Adrenal gland (tissue), 12 donors: ENCODE measurements around the gene GSK3B. TPM values are rescaled to one million over a fixed set of nuclear protein-coding genes. Genes with fewer than 3 reads are reported as not detected.

Experiments used
- DNase-seq, 7 donors: peaks; one replicate each; pipeline ENCODE4 v3.0.0-alpha.2; 2019 to 2020
- H3K27ac ChIP-seq, 5 donors: fragments of 200-600 bp; sonication (generic) in 4 of 5; 1 replicate in 3 of 5; 2 replicates in 2 of 5; pipeline versions ENCODE4 v1.5.1 to v1.8.0; 2016 to 2020; ENCODE audit warnings: mild to moderate bottlenecking in 1 of 5
- H3K27me3 ChIP-seq: fragments of 200-600 bp; 2 replicates; pipeline ENCODE4 v1.8.0; 2021
- H3K36me3 ChIP-seq, 2 donors: fragments of 200-600 bp; replicated peaks in 1 of 2; 1 replicate in 1 of 2; 2 replicates in 1 of 2; pipeline versions ENCODE4 v1.5.1 to v1.8.0; 2018 to 2022
- H3K4me1 ChIP-seq, 2 donors: fragments of 200-600 bp; replicated peaks in 1 of 2; 1 replicate in 1 of 2; 2 replicates in 1 of 2; pipeline versions ENCODE4 v1.5.1 to v1.8.0; 2018 to 2021
- H3K4me3 ChIP-seq, 4 donors: fragments of 200-600 bp; sonication (generic) in 3 of 4; one replicate each; pipeline ENCODE4 v1.5.1; 2016 to 2018
- H3K9me3 ChIP-seq, 3 donors: fragments of 200-600 bp; sonication (generic) in 1 of 3; replicated peaks in 1 of 3; 1 replicate in 2 of 3; 2 replicates in 1 of 3; pipeline versions ENCODE4 v1.5.1 to v1.8.0; 2016 to 2021
- CTCF ChIP-seq, 6 experiments: fragments of 450-650 bp in 4 of 6; fragments of 200-600 bp in 2 of 6; sonication (generic) in 1 of 6; IDR thresholded peaks; 1 replicate in 5 of 6; 2 replicates in 1 of 6; pipeline versions ENCODE4 v1.5.1 to v1.8.0; 2016 to 2021; ENCODE audit warnings: antibody characterized with exemption in 6 of 6, mild to moderate bottlenecking in 2 of 6, moderate library complexity in 1 of 6
- POLR2A ChIP-seq, 2 donors: fragments of 450-650 bp; IDR thresholded peaks; one replicate each; pipeline ENCODE4 v1.6.1; 2017; ENCODE audit warnings: antibody characterized with exemption in 2 of 2, mild to moderate bottlenecking in 2 of 2, moderate library complexity in 1 of 2
- WGBS, 4 donors: extraction: QIAGEN DNeasy Blood & Tissue Kit in 2 of 4; methylation state at CpG; one replicate each; pipeline versions ENCODE4 v1.1.5 to v1.1.7; 2013 to 2017; 5-methylcytosine and 5-hydroxymethylcytosine counted together
- intact Hi-C, 2 donors: fragments of 100-400 bp; cut with DNase I; formaldehyde crosslinking; loops; one replicate each; pipeline versions ENCODE4 v1.14.1 to v1.15.0; 2022 to 2023
- polyA plus RNA-seq, 3 donors: library from polyadenylated mRNA; stranded (reverse); fragments of 200-250 nt in 2 of 3; fragments of 350-450 nt in 1 of 3; fragmentation: Illumina TruSeq in 1 of 3; extraction: RNeasy Lipid Tissue Mini Kit (QIAGEN cat#74804) in 1 of 3; gene quantifications; one replicate each; pipeline ENCODE4 v1.2.3, GENCODE V29; 2013 to 2014
- total RNA-seq, 9 donors: library from RNA; depleted of rRNA in 4 of 9; stranded (reverse); fragments of >200 nt in 4 of 9; fragments of 120-200 nt in 1 of 9; fragmentation: NEBNext Ultra II Directional in 1 of 9; extraction: Animal tissue kit (Norgen Biotek cat#: 25700) in 1 of 9; gene quantifications; one replicate each; pipeline versions ENCODE4 v1.1.0 to v1.2.4, GENCODE V29; 2013 to 2023
- donor health status: healthy with polysubstance abuse.
- donor health status: Bipolar disorder and iron deficiency.
- donor health status: DM: yes; HTN: yes; CAD: no.
- donor health status: DM: no; HTN: no; CAD: no.
- donor health status: DM: no; HTN: no; CAD: no.
- donor health status: DM: yes; HTN: yes; CAD: no.

The GSK3B gene
- total and polyA plus RNA-seq, 12 donors = 10.0 to 63.7 (median 44.8) TPM

GRCh38 chr3:119817583-119818363 is 276.5 kb downstream of the GSK3B start:
- intact Hi-C loops = no loop called here
- 67 to 78% (median 73%) methylated on average over 13 of the region's 13 CpGs for WGBS, 4 donors
- Histone ChIP-seq H3K4me3 (no peak overlapping the region), H3K36me3 (no peaks in the 10 kb centered on the region), H3K27me3 (no peaks in the 10 kb centered on the region), H3K9me3 (no peaks in the 10 kb centered on the region), H3K27ac (no peak overlapping the region), H3K4me1 (no peaks in the 10 kb centered on the region)
- no peak for TF ChIP-seq CTCF (IDR thresholded peaks at IDR 0.05)
- no peak for TF ChIP-seq POLR2A (IDR thresholded peaks at IDR 0.05)
- no peak for DNase-seq

- 83 to 91% (median 86%) methylated on average over 4 to 12 of the region's 12 CpGs for WGBS, 4 donors
Measured at GRCh38 chr3:119817071-119817470, 277.2 kb downstream of the GSK3B start.

GRCh38 chr3:119815716-119816115 is 278.5 kb downstream of the GSK3B start:
- H3K27me3 ChIP-seq = no peaks in the 10 kb centered on the region
- H3K9me3 ChIP-seq = no peaks in the 10 kb centered on the region
- WGBS, 4 donors = 82 to 90% (median 86%) methylated on average over 8 of the region's 8 CpGs
- H3K4me1 ChIP-seq = no peaks in the 10 kb centered on the region
- no peak overlapping the region for H3K4me3 ChIP-seq
- intact Hi-C loops = no loop called here
- H3K27ac ChIP-seq = no peak overlapping the region
- TF ChIP-seq CTCF (IDR thresholded peaks at IDR 0.05) = no peak
- no peak for DNase-seq
- no peaks in the 10 kb centered on the region for H3K36me3 ChIP-seq

More at GRCh38 chr3:119817071-119817470, 277.2 kb downstream of the GSK3B start:
- TF ChIP-seq CTCF (IDR thresholded peaks at IDR 0.05) (no peak), POLR2A (IDR thresholded peaks at IDR 0.05) (no peak)
- no peak for DNase-seq
- Histone ChIP-seq H3K4me1 (no peaks in the 10 kb centered on the region), H3K27ac (no peak overlapping the region), H3K27me3 (no peaks in the 10 kb centered on the region), H3K36me3 (no peaks in the 10 kb centered on the region), H3K9me3 (no peaks in the 10 kb centered on the region), H3K4me3 (no peak overlapping the region)
- intact Hi-C loops = no loop called here

GRCh38 chr3:119812491-119813058 is 281.7 kb downstream of the GSK3B start:
- H3K27ac ChIP-seq = no peak overlapping the region
- TF ChIP-seq POLR2A (IDR thresholded peaks at IDR 0.05) = no peak
- no peak for TF ChIP-seq CTCF (IDR thresholded peaks at IDR 0.05)
- no peak overlapping the region for H3K4me3 ChIP-seq
- 81 to 94% (median 83%) methylated on average over 5 to 8 of the region's 8 CpGs for WGBS, 4 donors
- H3K27me3 ChIP-seq = no peaks in the 10 kb centered on the region
- DNase-seq = no peak
- H3K36me3 ChIP-seq = no peaks in the 10 kb centered on the region
- H3K4me1 ChIP-seq = peaks cover 6% of the 10 kb centered on the region in 2 donors
- intact Hi-C loops = no loop called here
- H3K9me3 ChIP-seq = no peaks in the 10 kb centered on the region
